ENCODE results near the gene TOM1L1. TPM values are rescaled to one million over a fixed set of nuclear protein-coding genes. Genes with fewer than 3 reads are reported as not detected.

TOM1L1 gene
- total and polyA plus RNA-seq, 2 of the 8 experiments (the other 6 are each of a cell fraction or from before 2014, with no cell fraction given): 47.0 to 60.8 TPM

- Histone ChIP-seq H3K23me2 (ENCODE audit: low read depth, low read length) (peaks cover 1% of the 10 kb centered on the region; the same call in 1 of the 2 replicates), H4K91ac (replicated peaks; ENCODE audit: insufficient read length, low read length) (no peak overlapping the region), H3K79me2 (ENCODE audit: control insufficient read depth in 1 of 2, insufficient read depth in 2 of 2, low read length in 2 of 2) (peaks cover 2 to 67% of the 10 kb centered on the region in 2 experiments; a peak in 3 of 4 replicates), H3K79me1 (ENCODE audit: low read depth, low read length) (no peaks in the 10 kb centered on the region; the same call in 1 of the 2 replicates), H4K20me1 (replicated peaks in 1 of 2; ENCODE audit: control insufficient read depth in 1 of 2, insufficient read depth in 2 of 2, low read length in 2 of 2) (peaks cover 0 to 2% of the 10 kb centered on the region in 2 experiments), H2AK5ac (ENCODE audit: low read depth, low read length) (no peak overlapping the region), H3K36me3 (ENCODE audit: control insufficient read depth in 2 of 4, insufficient read depth in 4 of 4, low read length in 3 of 4) (peaks cover 0 to 6% (median 0%) of the 10 kb centered on the region in 4 experiments; a peak in 3 of 8 replicates), H4K8ac (ENCODE audit: extremely low read depth, insufficient read depth, low read length) (no peak overlapping the region), H2BK12ac (ENCODE audit: low read depth, low read length) (no peak overlapping the region), H3K4me2 (ENCODE audit: insufficient read depth in 1 of 2, low read depth in 2 of 2, low read length in 2 of 2) (no peak overlapping the region), H3K14ac (ENCODE audit: insufficient read length) (no peak overlapping the region), H2BK120ac (replicated peaks; ENCODE audit: low read depth, low read length) (no peak overlapping the region), H3K23ac (ENCODE audit: insufficient read length) (no peak overlapping the region), H2BK20ac (ENCODE audit: low read length) (no peak overlapping the region), H3K27ac (ENCODE audit: low read depth, low read length) (no peak overlapping the region), H3K9ac (replicated peaks in 1 of 4; ENCODE audit: extremely low read depth in 1 of 4, low read depth in 3 of 4, low read length in 3 of 4) (no peak overlapping the region), H3K18ac (ENCODE audit: extremely low read depth, low read length) (no peak overlapping the region), H3K4ac (replicated peaks; ENCODE audit: insufficient read length, low read depth, low read length) (no peak overlapping the region), H2BK5ac (ENCODE audit: low read depth, low read length) (no peak overlapping the region), H2BK15ac (ENCODE audit: low read length) (no peak overlapping the region), H3K56ac (replicated peaks; ENCODE audit: insufficient read length, low read depth, low read length) (no peak overlapping the region), H3K4me3 (ENCODE audit: extremely low read depth in 1 of 4, insufficient read depth in 2 of 4, low read depth in 3 of 4, low read length in 4 of 4) (no peak overlapping the region), H3K9me3 (ENCODE audit: insufficient read depth in 2 of 2, low read depth in 1 of 2, low read length in 1 of 2) (peaks cover 0 to 5% of the 10 kb centered on the region in 2 experiments; a peak in 1 of 4 replicates), H2AFZ (ENCODE audit: low read length) (no peak overlapping the region), H3K27me3 (replicated peaks in 1 of 4; ENCODE audit: control insufficient read depth in 3 of 4, extremely low read depth in 1 of 4, insufficient read depth in 3 of 4, low read length in 3 of 4) (no peaks in the 10 kb centered on the region), H4K5ac (ENCODE audit: insufficient read length, low read depth, low read length) (no peak overlapping the region), H3K4me1 (replicated peaks in 1 of 4; ENCODE audit: control insufficient read depth in 3 of 4, insufficient read depth in 4 of 4, low read length in 3 of 4) (no peaks in the 10 kb centered on the region)
- ChIA-PET POLR2A (ENCODE audit: partially characterized antibody) (no interaction called here), CTCF (ENCODE audit: partially characterized antibody) (interaction anchor here (1.7 kb wide), 1 partner anchor 17 kb away, joined by 4 read pairs; no protein-coding TSS in a partner anchor)
- DNase-seq (ENCODE audit: low read depth in 1 of 2, low spot score in 2 of 2) (no peak), FAIRE-seq (no peak)
- 90% methylated on average over 3 of the region's 3 CpGs; no CpG with 5 or more reads in 1 of the 2 experiments for WGBS, 2 experiments (ENCODE audit: extremely low coverage in 1 of 2, insufficient coverage in 1 of 2, insufficient read length in 1 of 2, insufficient replicate concordance in 2 of 2, low coverage in 1 of 2, low lambda C conversion rate in 2 of 2, missing lambda C conversion rate in 1 of 2)
- no peak for TF ChIP-seq CREB1 (IDR thresholded peaks at IDR 0.05)
- no peak for TF ChIP-seq TBP (IDR thresholded peaks at IDR 0.05; ENCODE audit: low read depth, low read length)
- no peak for TF ChIP-seq KDM1A (IDR thresholded peaks at IDR 0.05; ENCODE audit: borderline replicate concordance, low read length)
- TF ChIP-seq HDAC2 (IDR thresholded peaks at IDR 0.05; ENCODE audit: borderline replicate concordance in 1 of 2, low read depth in 2 of 2, low read length in 2 of 2): no peak
- no peak for TF ChIP-seq KDM5A (IDR thresholded peaks at IDR 0.05; ENCODE audit: low read length)
Observed at GRCh38 chr17:54976316-54976715, 75.7 kb downstream of the TOM1L1 start.
